Body of pancreas (tissue), 4 donors: ENCODE measurements around the gene SELENOM.
"Not testable (repeated sequence)": the region's sequence is repeated elsewhere in the genome, so short reads cannot be mapped to it uniquely, and the experiment has no call there.

Experiments used
- CTCF ChIP-seq, 7 experiments: fragments of 450-650 bp in 4 of 7; fragments of 200-600 bp in 3 of 7; sonication (generic) in 3 of 7; IDR thresholded peaks; one replicate each; pipeline ENCODE4 v1.5.1; 2016 to 2019; ENCODE audit warnings: antibody characterized with exemption in 7 of 7
- POLR2A ChIP-seq, 3 donors: fragments of 450-650 bp; IDR thresholded peaks; one replicate each; pipeline ENCODE4 v1.6.1; 2016; ENCODE audit warnings: antibody characterized with exemption in 3 of 3, mild to moderate bottlenecking in 2 of 3

GRCh38 chr22:31097539-31097938 is 9.8 kb downstream of the SELENOM start:
- TF ChIP-seq POLR2A, CTCF (IDR thresholded peaks at IDR 0.05): not testable (repeated sequence)
